ENCODE data around the gene RABEP1.

The RABEP1 gene

DNA sequence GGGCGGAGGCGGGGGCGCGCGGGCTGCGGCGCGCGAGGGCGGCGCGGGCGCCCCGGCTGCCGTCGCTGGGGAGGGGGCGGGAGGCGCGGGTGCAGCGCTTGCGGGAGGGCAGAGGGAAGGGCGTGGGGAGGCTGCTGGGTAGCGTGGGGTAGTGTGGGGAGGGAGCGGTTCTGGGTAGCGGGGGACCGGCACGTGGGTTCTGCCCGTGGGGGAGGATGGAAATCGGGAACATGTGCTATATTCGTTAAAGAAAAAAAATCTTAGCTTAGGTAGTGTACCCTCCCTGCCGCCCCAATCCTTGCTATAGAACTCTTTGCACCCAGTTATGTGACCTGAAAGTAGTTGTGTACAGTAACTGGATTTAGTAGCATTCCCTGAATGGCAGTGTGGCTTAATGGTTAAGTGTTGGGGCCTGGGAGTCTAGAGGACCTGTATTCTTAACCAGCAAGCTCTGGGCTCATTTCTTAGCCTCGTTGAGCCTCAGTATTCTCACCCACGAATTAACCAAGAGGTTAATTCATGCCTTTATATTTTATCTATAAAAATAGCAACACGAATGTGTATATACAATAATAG is 646 bp downstream of the RABEP1 start:
- DNase-seq = peak; percentile 46

DNA sequence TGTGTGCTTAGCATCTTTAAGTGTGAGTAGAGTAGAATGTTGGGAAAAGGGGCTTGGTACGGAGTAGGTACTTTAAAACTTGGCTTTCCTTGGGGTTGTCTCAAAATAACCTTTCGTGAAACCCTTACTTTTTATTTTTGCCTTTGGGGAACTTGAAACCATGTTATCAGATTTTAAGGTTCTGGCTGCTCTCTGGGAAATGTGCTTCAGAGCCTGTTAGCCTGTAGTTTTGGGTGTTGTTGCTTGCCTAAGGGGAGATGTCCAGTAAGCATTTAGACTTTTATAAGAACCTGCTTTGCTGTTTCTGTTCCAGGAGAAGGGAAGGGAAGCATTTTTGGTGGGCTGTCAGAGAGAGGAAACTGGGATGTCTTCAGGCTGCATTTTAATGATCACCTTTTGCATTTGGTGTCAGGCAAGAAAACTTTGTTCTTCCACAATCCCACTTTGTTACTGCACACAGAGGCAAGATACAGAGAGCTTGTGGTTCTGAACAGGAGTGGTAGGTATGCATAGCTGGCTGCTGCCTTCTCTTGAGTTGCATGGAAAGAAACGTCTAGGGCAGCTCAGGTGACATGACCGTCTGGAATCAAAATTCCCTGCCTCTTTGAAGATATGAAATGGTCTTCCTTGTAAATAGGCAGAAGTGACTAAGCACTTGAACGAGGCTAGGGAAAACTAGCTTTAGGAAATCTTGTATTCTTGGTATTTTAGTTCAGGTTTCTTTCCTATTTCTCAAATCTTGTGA is 1.7 kb downstream of the RABEP1 start:
- no peak for DNase-seq

DNA sequence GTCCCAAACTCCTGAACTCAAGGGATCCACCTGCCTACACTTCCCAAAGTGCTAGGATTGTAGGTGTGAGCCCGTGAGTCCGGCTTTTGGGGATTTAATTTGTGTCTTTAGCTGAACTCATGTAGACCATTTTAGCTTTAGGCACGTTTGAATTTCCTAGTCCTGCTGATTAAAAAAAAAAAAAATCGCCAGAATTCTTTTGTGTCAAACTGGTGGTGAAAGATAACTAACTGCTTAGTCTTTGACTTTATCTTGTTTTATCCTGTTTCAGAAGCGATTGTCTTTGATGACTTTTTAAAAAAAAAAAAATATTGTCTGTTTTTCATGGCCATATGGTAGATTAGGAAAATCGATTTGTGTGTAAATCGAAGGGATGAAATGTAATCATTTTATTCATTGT is 2.6 kb downstream of the RABEP1 start:
- DNase-seq = no peak

DNA sequence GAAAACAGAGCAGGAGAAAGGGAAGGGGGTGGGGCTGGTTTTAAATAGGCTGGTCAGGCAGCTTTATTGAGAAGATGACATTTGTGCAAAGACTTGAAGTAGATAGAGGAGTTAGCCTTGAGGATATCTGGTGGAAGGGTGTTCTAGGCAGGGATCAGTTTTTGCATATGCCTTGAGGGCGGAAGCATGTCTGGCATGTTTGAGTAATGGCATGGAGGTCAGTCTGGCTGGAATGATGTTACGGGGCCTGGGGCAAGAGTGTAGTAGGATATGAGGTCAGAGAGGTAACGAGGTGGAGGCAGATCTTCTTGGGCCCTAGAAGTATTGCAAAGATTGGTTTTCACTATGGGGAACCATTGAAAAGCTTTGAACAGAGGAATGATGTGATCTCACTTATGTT is 4.8 kb downstream of the RABEP1 start:
- DNase-seq = no peak

- DNase-seq = no peak
Measured at GRCh38 chr17:5291683-5292350, 9.7 kb downstream of the RABEP1 start.

DNA sequence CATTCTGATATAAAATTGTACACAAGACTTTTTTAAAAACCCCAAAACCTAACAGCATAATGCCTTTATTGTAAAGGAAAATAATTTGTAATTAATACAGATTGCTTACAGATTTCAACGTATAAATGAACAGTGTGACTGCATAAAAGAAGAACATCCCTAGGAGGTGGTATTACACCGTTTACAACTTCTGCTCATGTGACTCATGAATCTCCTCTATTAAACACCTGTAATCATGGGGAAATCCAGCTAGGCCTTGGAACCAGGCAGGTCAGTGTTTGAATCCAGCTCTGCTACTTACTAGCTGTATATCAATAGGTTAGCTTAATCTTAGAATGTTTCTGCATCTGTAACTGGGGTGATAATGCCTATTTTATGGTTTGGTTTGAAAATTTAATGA is 15.2 kb downstream of the RABEP1 start:
- no peak for DNase-seq

DNA sequence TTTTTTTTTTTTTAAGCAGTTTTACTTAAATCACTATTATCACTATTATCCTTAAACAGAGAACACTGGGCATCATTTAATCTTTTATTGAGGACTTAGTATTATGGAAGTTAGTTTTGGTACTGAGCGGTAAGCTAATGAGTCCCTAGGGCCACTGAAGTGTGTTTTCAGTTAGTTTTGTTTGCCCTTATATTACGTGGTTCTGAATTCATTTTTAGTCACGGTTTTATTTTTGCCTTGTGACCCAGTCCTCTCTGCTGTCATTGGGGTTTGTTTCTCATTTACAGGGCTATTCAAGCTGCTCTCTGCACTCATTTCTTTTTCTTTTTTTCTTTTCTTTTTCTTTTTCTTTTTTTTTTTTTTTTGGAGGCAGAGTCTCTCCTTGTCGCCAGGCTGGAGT is 17.3 kb downstream of the RABEP1 start:
- DNase-seq = no peak

GRCh38 chr17:5304636-5305035 is 22.6 kb downstream of the RABEP1 start:
- no peak for DNase-seq

GRCh38 chr17:5309851-5310250 is 27.8 kb downstream of the RABEP1 start:
- DNase-seq = no peak

DNA sequence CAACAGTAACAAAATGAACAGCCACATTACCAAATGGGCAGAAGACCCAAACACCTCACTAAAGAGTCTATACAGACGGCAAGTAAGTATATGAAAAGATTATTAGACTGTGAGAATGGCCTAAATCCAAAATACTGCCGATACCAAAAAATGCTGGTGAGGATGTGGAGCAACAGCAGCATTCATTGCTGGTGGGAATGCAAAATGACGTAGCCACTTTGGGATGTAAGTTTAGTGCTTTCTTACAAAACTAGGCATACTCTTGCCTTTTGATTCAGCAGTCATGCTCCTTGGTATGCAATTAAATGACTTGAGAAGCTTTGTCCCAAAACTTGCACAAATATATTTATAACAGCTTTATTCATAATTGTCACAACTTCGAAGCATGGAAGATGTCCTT is 43.8 kb downstream of the RABEP1 start:
- DNase-seq = no peak

DNA sequence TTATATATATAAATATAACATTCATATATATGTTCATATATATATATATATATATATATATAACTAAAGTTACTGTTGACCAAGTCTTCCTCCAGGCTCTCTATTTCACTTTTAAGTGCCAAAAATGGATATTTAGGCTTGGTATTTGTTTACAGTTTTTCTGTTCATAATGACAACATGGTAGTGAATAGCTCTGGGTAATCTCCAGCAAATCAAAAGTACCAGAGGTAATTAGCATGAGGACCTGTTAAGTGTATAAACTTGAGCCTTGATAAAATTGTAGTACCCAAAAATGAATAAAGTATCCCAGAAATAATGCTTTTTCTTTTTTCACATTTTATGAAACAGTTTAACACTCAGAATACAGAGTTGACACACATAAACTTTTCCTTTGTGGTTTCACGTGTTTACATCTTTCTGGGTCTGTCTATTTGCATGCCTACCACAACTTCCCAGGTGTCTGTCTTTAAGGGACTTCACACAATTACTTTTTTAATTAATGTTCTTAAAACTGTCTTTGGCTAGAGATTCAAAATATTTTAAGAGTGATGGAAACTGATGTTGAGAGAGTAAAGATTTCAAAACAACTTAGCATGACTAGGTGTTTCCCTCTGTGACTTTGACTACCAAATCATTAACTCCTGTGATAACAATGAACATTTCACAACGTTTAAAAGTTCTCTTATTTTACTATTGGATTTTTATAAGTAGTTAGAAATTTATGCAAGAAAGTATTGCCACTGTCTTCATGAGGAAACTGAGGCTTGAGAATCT is 47.9 kb downstream of the RABEP1 start:
- DNase-seq = no peak

- no peak for DNase-seq
Measured at GRCh38 chr17:5330981-5331380, 48.9 kb downstream of the RABEP1 start.

- DNase-seq = no peak
Measured at GRCh38 chr17:5331506-5331905, 49.4 kb downstream of the RABEP1 start.

GRCh38 chr17:5344914-5345313 is 62.8 kb downstream of the RABEP1 start:
- no peak for DNase-seq

DNA sequence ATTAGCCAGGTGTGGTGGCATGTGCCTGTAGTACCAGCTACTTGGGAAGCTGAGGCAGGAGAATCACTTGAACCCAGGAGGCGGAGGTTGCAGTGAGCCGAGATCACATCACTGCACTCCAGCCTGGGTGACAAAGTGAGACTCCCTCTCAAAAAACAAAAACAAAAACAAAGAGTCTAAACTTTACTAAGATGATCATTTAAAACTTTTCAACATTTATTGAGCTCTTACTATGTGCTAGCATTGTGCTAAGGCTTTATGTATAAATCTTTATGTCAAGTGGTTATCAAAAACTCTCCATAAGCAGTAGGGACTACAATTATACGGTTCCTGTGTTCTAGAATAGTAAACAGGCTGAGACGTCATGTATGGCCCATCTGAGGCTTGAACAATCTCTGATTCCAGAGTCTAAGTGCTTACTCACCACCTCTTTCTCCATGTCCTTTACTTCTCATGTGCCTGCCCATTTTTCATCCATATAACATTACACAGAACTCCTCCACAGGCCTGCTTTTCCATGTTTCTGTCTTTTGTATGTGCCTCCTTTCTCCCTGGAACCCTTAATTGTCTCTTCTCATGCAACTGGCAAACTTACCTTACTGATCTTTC is 70.7 kb downstream of the RABEP1 start:
- no peak for DNase-seq

- DNase-seq = no peak
Measured at GRCh38 chr17:5354310-5354709, 72.2 kb downstream of the RABEP1 start.

DNA sequence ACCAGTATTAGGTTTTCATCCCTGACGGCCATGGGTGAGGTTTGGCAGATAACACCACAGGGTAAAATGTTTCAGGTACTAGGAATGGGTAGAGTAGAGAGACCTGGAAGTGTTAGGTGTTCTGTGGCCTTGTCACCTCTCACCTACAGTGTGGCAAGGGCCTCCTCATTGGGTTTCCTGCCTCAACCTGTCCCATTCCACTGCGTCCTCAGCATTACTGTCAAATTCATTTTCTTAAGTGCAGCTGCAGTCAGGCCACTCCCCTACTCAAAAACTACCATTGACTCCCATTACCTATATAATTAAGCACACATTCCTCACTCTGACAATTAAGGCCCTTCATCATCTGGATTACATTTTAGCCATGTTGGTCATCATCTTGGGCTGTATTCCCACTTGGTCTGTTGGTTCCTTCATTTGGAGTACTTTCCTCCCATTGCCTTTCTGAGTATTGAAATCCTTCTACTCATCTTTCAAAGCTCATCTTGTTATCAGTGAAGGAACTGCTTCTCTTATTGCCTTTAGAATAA is 72.9 kb downstream of the RABEP1 start:
- no peak for DNase-seq

GRCh38 chr17:5355421-5356129 is 73.5 kb downstream of the RABEP1 start:
- DNase-seq = peak; percentile 20

DNA sequence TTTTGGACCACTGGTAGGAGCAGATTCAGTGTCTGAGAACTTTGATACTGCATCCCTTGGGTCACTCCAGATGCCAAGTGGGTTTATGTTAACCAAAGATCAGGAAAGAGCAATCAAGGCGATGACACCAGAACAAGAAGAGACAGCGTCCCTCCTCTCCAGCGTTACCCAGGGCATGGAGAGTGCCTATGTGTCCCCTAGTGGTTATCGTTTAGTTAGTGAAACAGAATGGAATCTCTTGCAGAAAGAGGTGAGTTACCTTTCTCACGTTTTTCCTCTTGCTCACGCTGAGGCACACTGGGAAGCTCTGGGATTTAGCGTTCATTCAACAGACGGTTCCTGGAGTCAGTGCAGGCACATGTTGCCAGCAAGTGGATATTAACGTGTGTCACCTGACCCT is 79.3 kb downstream of the RABEP1 start:
- no peak for DNase-seq

DNA sequence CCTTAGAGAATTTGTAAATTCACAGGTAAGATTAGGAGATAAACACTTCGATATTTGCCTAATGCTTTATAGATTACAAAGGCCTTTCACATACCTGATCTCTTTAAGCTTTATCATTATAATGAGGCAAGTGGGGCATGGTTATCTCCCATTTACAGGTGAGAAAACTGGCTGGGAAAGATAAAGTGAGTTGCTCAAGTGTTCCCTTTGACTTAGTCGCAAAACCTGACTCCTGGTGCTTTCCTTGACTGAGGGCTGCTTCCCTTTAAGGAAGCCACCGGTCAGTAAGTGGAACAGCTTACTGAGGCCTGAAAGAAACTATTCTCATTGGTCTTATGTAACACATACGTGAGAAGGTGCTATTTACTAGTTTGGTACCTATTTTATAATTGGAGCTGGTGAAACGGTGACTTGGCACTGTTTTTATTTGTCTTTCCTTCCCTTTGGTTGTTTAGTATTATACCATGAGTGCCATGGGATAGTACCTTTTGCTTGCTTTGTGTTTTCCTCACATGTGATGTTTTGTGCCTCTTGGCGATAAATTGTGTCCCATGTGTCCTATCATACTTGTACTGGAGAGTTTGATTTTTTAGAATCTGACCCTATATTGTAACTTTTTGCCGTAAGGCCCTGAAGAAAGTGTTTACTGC is 80.2 kb downstream of the RABEP1 start:
- no peak for DNase-seq

GRCh38 chr17:5364156-5364555 is 82.1 kb downstream of the RABEP1 start:
- DNase-seq = no peak

DNA sequence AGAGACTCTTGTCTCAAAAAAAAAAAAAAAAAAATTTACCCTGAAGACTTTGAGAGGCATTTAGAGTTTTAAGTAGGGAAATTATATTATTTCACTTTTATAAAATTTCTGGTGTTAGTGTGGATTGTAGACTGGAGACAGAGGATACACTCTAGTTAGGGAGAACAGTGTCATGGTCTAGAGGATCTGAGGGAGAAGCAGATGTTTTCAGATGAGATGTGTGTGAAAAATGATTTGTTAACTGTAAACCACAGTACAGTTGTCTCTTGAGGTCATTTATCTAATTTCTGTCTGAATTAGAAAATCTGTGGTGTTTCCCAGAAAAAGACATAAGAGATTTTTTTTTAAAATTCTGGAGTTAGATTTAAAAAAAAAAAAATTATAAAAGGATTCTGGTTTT is 82.6 kb downstream of the RABEP1 start:
- no peak for DNase-seq
